H1 (cell line): ENCODE results near the gene GALNT2. TPM values are rescaled to one million over a fixed set of nuclear protein-coding genes. Genes with fewer than 3 reads are reported as not detected.

ENCODE experiments used
- CTCF ChIA-PET: fragments of 300-600 bp; sonication (Branson Sonifier 250); formaldehyde crosslinking; loops from one replicate; lab custom pipeline; 2021; ENCODE audit not compliant: partially characterized antibody; lab: Charles Lee
- POLR2A ChIA-PET: fragments of 300-600 bp; sonication (Branson Sonifier 250); formaldehyde crosslinking; loops from one replicate; lab custom pipeline; 2021; ENCODE audit warnings: inconsistent platforms; ENCODE audit not compliant: partially characterized antibody; lab: Charles Lee
- DNase-seq, 2 experiments: peaks; one replicate each; pipeline versions ENCODE4 v3.0.0 to v3.0.0-alpha.2; 2010 to 2022; ENCODE audit warnings: low spot score in 2 of 2, low read depth in 1 of 2, mixed read lengths in 1 of 2
- FAIRE-seq: peaks from 2 replicates; lab custom pipeline; 2011; peaks lifted over from hg19 to GRCh38; lab: Jason Lieb, UNC
- H2AFZ ChIP-seq: 2 replicates; pipeline ENCODE4 v1.8.1; 2012; ENCODE audit warnings: low read length, inconsistent platforms
- H2AK5ac ChIP-seq: 2 replicates; pipeline ENCODE4 v1.6.1; 2013; ENCODE audit warnings: low read depth, low read length
- H2BK120ac ChIP-seq: replicated peaks from 2 replicates; pipeline ENCODE3; 2013; ENCODE audit warnings: low read depth, low read length, inconsistent platforms
- H2BK12ac ChIP-seq: 2 replicates; pipeline ENCODE4 v1.6.1; 2013; ENCODE audit warnings: low read depth, low read length
- H2BK15ac ChIP-seq: 2 replicates; pipeline ENCODE4 v1.6.1; 2013; ENCODE audit warnings: low read length
- H2BK20ac ChIP-seq: 2 replicates; pipeline ENCODE4 v1.6.1; 2013; ENCODE audit warnings: low read length
- H2BK5ac ChIP-seq: 2 replicates; pipeline ENCODE4 v1.6.1; 2013; ENCODE audit warnings: low read depth, low read length
- H3K14ac ChIP-seq: 2 replicates; pipeline ENCODE4 v1.6.1; 2013; ENCODE audit warnings: inconsistent platforms; ENCODE audit not compliant: insufficient read length
- H3K18ac ChIP-seq: 2 replicates; pipeline ENCODE4 v1.6.1; 2013; ENCODE audit warnings: low read length; ENCODE audit errors: extremely low read depth
- H3K23ac ChIP-seq: 2 replicates; pipeline ENCODE4 v1.6.1; 2013; ENCODE audit warnings: inconsistent platforms; ENCODE audit not compliant: insufficient read length
- H3K23me2 ChIP-seq: 2 replicates; pipeline ENCODE4 v1.6.1; 2013; ENCODE audit warnings: low read depth, low read length
- H3K27ac ChIP-seq: 2 replicates; pipeline ENCODE4 v1.6.1; 2011; ENCODE audit warnings: low read depth, low read length, inconsistent platforms
- H3K27me3 ChIP-seq, 4 experiments: replicated peaks in 1 of 4; 1 replicate in 1 of 4; 2 replicates in 3 of 4; pipeline versions ENCODE4 v1.6.1 to v1.8.1; 2011 to 2013; ENCODE audit warnings: low read length in 3 of 4, mild to moderate bottlenecking in 3 of 4, inconsistent platforms in 2 of 4, mixed read lengths in 2 of 4, moderate library complexity in 1 of 4; ENCODE audit not compliant: control insufficient read depth in 3 of 4, insufficient read depth in 3 of 4; ENCODE audit errors: extremely low read depth in 1 of 4
- H3K36me3 ChIP-seq, 4 experiments: 2 replicates each; pipeline versions ENCODE4 v1.6.1 to v1.8.1; 2011 to 2013; ENCODE audit warnings: mild to moderate bottlenecking in 4 of 4, low read length in 3 of 4, moderate library complexity in 2 of 4, control low read depth in 1 of 4, inconsistent platforms in 1 of 4; ENCODE audit not compliant: insufficient read depth in 4 of 4, control insufficient read depth in 2 of 4
- H3K4ac ChIP-seq: replicated peaks from 2 replicates; pipeline ENCODE3; 2013; ENCODE audit warnings: low read length, low read depth, mixed read lengths, inconsistent platforms; ENCODE audit not compliant: insufficient read length
- H3K4me1 ChIP-seq, 4 experiments: replicated peaks in 1 of 4; 1 replicate in 1 of 4; 2 replicates in 3 of 4; pipeline versions ENCODE4 v1.6.1 to v1.8.1; 2011 to 2013; ENCODE audit warnings: low read length in 3 of 4, inconsistent platforms in 2 of 4, mixed read lengths in 1 of 4; ENCODE audit not compliant: insufficient read depth in 4 of 4, control insufficient read depth in 3 of 4
- H3K4me2 ChIP-seq, 2 experiments: 2 replicates each; pipeline versions ENCODE4 v1.6.1 to v1.8.1; 2011 to 2013; ENCODE audit warnings: low read depth in 2 of 2, low read length in 2 of 2, control low read depth in 1 of 2, inconsistent platforms in 1 of 2, mild to moderate bottlenecking in 1 of 2; ENCODE audit not compliant: insufficient read depth in 1 of 2
- H3K4me3 ChIP-seq, 4 experiments: fragments of 200-600, 300-600 bp in 1 of 4; sonication (generic), shearing (Covaris generic), sonication (Bioruptor Twin) in 1 of 4; 2 replicates each; pipeline versions ENCODE4 v1.5.1 to v1.8.1; 2011 to 2016; ENCODE audit warnings: low read length in 4 of 4, low read depth in 3 of 4, control low read depth in 2 of 4, inconsistent platforms in 2 of 4, mild to moderate bottlenecking in 2 of 4, mixed read lengths in 1 of 4, moderate library complexity in 1 of 4; ENCODE audit not compliant: insufficient read depth in 2 of 4; ENCODE audit errors: extremely low read depth in 1 of 4
- H3K56ac ChIP-seq: replicated peaks from 2 replicates; pipeline ENCODE3; 2013; ENCODE audit warnings: low read depth, mild to moderate bottlenecking, mixed read lengths, low read length, inconsistent platforms; ENCODE audit not compliant: insufficient read length
- H3K79me1 ChIP-seq: 2 replicates; pipeline ENCODE4 v1.6.1; 2013; ENCODE audit warnings: low read depth, low read length, control low read depth
- H3K79me2 ChIP-seq, 2 experiments: 2 replicates each; pipeline versions ENCODE4 v1.6.1 to v1.8.1; 2012 to 2013; ENCODE audit warnings: low read length in 2 of 2, mild to moderate bottlenecking in 2 of 2, inconsistent platforms in 1 of 2; ENCODE audit not compliant: insufficient read depth in 2 of 2, control insufficient read depth in 1 of 2
- H3K9ac ChIP-seq, 4 experiments: replicated peaks in 1 of 4; 1 replicate in 1 of 4; 2 replicates in 3 of 4; pipeline versions ENCODE4 v1.6.1 to v1.8.1; 2011 to 2013; ENCODE audit warnings: low read depth in 3 of 4, low read length in 3 of 4, control low read depth in 2 of 4, mild to moderate bottlenecking in 2 of 4, moderate library complexity in 2 of 4, inconsistent platforms in 1 of 4; ENCODE audit errors: extremely low read depth in 1 of 4
- H3K9me3 ChIP-seq, 2 experiments: 2 replicates each; pipeline versions ENCODE4 v1.6.1 to v1.8.1; 2012 to 2013; ENCODE audit warnings: mild to moderate bottlenecking in 2 of 2, moderate library complexity in 2 of 2, control low read depth in 1 of 2, inconsistent platforms in 1 of 2, low read depth in 1 of 2, low read length in 1 of 2, mixed read lengths in 1 of 2; ENCODE audit not compliant: insufficient read depth in 2 of 2
- H4K20me1 ChIP-seq, 2 experiments: replicated peaks in 1 of 2; 2 replicates each; pipeline versions ENCODE3 to v1.8.1; 2011 to 2013; ENCODE audit warnings: inconsistent platforms in 2 of 2, low read length in 2 of 2, mild to moderate bottlenecking in 1 of 2; ENCODE audit not compliant: insufficient read depth in 2 of 2, control insufficient read depth in 1 of 2
- H4K5ac ChIP-seq: 2 replicates; pipeline ENCODE4 v1.6.1; 2013; ENCODE audit warnings: low read length, low read depth, mixed read lengths, inconsistent platforms; ENCODE audit not compliant: insufficient read length
- H4K8ac ChIP-seq: 2 replicates; pipeline ENCODE4 v1.8.0; 2013; ENCODE audit warnings: mild to moderate bottlenecking, moderate library complexity, low read length, inconsistent platforms; ENCODE audit not compliant: insufficient read depth; ENCODE audit errors: extremely low read depth
- H4K91ac ChIP-seq: replicated peaks from 2 replicates; pipeline ENCODE3; 2013; ENCODE audit warnings: low read length, mixed read lengths, inconsistent platforms; ENCODE audit not compliant: insufficient read length
- ASH2L ChIP-seq: fragments of 200-600, 300-600 bp; sonication (generic); IDR thresholded peaks from one replicate; pipeline ENCODE4 v1.7.1; 2017; ENCODE audit warnings: low read length
- CEBPB ChIP-seq: IDR thresholded peaks from 2 replicates; pipeline ENCODE4 v1.6.1; 2012; ENCODE audit warnings: low read depth, low read length
- CHD1 ChIP-seq: IDR thresholded peaks from 2 replicates; pipeline ENCODE4 v1.6.1; 2012; ENCODE audit warnings: low read depth, low read length, improper control_type of control experiment
- EZH2 ChIP-seq: fragments of 200-600 bp; sonication (generic); IDR thresholded peaks from 2 replicates; pipeline ENCODE4 v1.7.1; 2012; ENCODE audit warnings: low read depth, mild to moderate bottlenecking, moderate library complexity, low read length, inconsistent platforms; ENCODE audit not compliant: severe bottlenecking
- FOSL1 ChIP-seq: IDR thresholded peaks from 2 replicates; pipeline ENCODE4 v1.6.1; 2011; ENCODE audit warnings: mild to moderate bottlenecking, low read depth, low read length, moderate library complexity; ENCODE audit not compliant: insufficient read depth
- HDAC2 ChIP-seq, 2 experiments: fragments of 300-600 bp in 1 of 2; sonication (generic) in 1 of 2; IDR thresholded peaks; 2 replicates each; pipeline ENCODE4 v1.6.1; 2011 to 2012; ENCODE audit warnings: low read depth in 2 of 2, low read length in 2 of 2, mild to moderate bottlenecking in 2 of 2, moderate library complexity in 2 of 2, borderline replicate concordance in 1 of 2, inconsistent platforms in 1 of 2
- HDAC6 ChIP-seq: IDR thresholded peaks from one replicate; pipeline ENCODE4 v1.7.1; 2012; ENCODE audit warnings: low read depth, mild to moderate bottlenecking, inconsistent platforms, low read length, moderate library complexity
- JUN ChIP-seq: IDR thresholded peaks from 2 replicates; pipeline ENCODE4 v1.6.1; 2011; ENCODE audit warnings: low read depth, mild to moderate bottlenecking, improper control_type of control experiment, low read length
- KDM1A ChIP-seq: fragments of 200-600, 300-600 bp; sonication (generic); IDR thresholded peaks from 2 replicates; pipeline ENCODE4 v1.7.1; 2016; ENCODE audit warnings: mild to moderate bottlenecking, low read length, borderline replicate concordance
- NRF1 ChIP-seq: IDR thresholded peaks from 2 replicates; pipeline ENCODE4 v1.6.1; 2011; ENCODE audit warnings: mild to moderate bottlenecking, low read depth, low read length, improper control_type of control experiment
- SRF ChIP-seq: IDR thresholded peaks from 2 replicates; pipeline ENCODE4 v1.6.1; 2011; ENCODE audit warnings: mild to moderate bottlenecking, low read depth, low read length, moderate library complexity
- WGBS, 2 experiments: shearing (Covaris generic) in 1 of 2; methylation state at CpG; one replicate each; pipeline versions ENCODE4 v1.1.6 to v1.1.7; 2013 to 2015; ENCODE audit warnings: low lambda C conversion rate in 2 of 2, mixed read lengths in 2 of 2, inconsistent platforms in 1 of 2, low coverage in 1 of 2, missing lambda C conversion rate in 1 of 2; ENCODE audit not compliant: insufficient replicate concordance in 2 of 2, insufficient coverage in 1 of 2, insufficient read length in 1 of 2; ENCODE audit errors: extremely low coverage in 1 of 2, missing lambda C conversion rate in 1 of 2; 5-methylcytosine and 5-hydroxymethylcytosine counted together
- polyA plus RNA-seq, 7 experiments: library from polyadenylated mRNA; depleted of rRNA in 3 of 7; stranded (reverse) in 5 of 7; unstranded in 2 of 7; fragments of >200 nt in 5 of 7; fragments of 200-250 nt in 2 of 7; gene quantifications; 1 replicate in 5 of 7; 2 replicates in 1 of 7; 4 replicates in 1 of 7; pipeline versions ENCODE4 v1.2.1 to v1.2.3, GENCODE V29; 2011 to 2013; ENCODE audit warnings: missing spikeins in 2 of 7, mixed read lengths in 2 of 7
- total RNA-seq: library from RNA; stranded (reverse); fragmentation: NEBNext Ultra II Directional; extraction: Animal tissue kit (Norgen Biotek cat#: 25700); gene quantifications from 2 replicates; pipeline ENCODE4 v1.2.1, GENCODE V29; 2021
- TF ChIP-seq, protein P1 (sequence below), 3 experiments: IDR thresholded peaks; 1 replicate in 2 of 3; 2 replicates in 1 of 3; pipeline versions ENCODE4 v1.5.1 to v1.6.1; 2011; ENCODE audit warnings: low read length in 3 of 3, mild to moderate bottlenecking in 3 of 3, inconsistent platforms in 2 of 3, low read depth in 1 of 3, moderate library complexity in 1 of 3; ENCODE audit not compliant: insufficient read depth in 1 of 3; ENCODE audit errors: control extremely low read depth in 1 of 3

Gene GALNT2
- total and polyA plus RNA-seq, 2 of the 8 experiments (the other 6 are each of a cell fraction or from before 2014, with no cell fraction given): 34.5 to 75.3 TPM

DNA sequence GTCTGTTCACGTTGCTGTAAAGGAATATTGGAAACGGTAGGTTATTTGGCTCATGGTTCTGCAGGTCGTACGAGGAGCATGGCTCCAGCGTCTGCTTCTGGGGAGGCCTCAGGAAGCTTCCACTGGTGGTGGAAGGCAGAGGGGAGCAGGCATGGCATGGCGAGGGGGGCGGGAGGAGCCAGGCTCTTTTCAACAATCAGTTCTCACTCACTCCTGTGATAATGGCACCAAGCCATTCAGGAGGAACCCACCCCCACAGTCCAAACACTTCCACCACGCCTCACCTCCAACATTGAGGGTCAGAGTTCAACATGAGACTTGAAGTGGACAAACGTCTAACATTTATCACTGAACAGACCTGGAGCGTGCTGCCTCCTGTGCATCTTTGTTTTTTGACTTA, 217.9 kb downstream of the GALNT2 start:
- Histone ChIP-seq H3K4me2 (no peak overlapping the region), H3K27me3 (no peaks in the 10 kb centered on the region), H3K36me3 (no peaks in the 10 kb centered on the region; a peak in 2 of 8 replicates), H2BK5ac (no peak overlapping the region), H2BK20ac (no peak overlapping the region), H4K91ac (peak overlapping the region; percentile 6), H3K56ac (no peak overlapping the region), H3K23me2 (no peaks in the 10 kb centered on the region), H4K5ac (no peak overlapping the region), H4K8ac (no peak overlapping the region), H3K27ac (no peak overlapping the region), H3K23ac (no peak overlapping the region), H2AK5ac (no peak overlapping the region), H4K20me1 (no peaks in the 10 kb centered on the region), H3K9ac (no peak overlapping the region), H3K14ac (no peak overlapping the region), H3K79me2 (no peaks in the 10 kb centered on the region), H3K18ac (no peak overlapping the region), H3K9me3 (no peaks in the 10 kb centered on the region), H2AFZ (no peak overlapping the region), H3K4me1 (peaks cover 0 to 4% (median 0%) of the 10 kb centered on the region in 4 experiments; a peak in 4 of 7 replicates), H3K4me3 (no peak overlapping the region), H3K79me1 (no peaks in the 10 kb centered on the region), H2BK120ac (no peak overlapping the region), H3K4ac (no peak overlapping the region), H2BK15ac (no peak overlapping the region), H2BK12ac (no peak overlapping the region)
- ChIA-PET CTCF (interaction anchor here (0.6 kb wide), 1 partner anchor 847 kb away, joined by 3 read pairs; no protein-coding TSS in a partner anchor), POLR2A (interaction anchor here (1.3 kb wide), 1 partner anchor 21 kb away, joined by 3 read pairs; no protein-coding TSS in a partner anchor)
- 89% methylated on average over 10 of the region's 10 CpGs; no CpG with 5 or more reads in 1 of the 2 experiments for WGBS, 2 experiments
- no peak for DNase-seq
- no peak for FAIRE-seq
- TF ChIP-seq HDAC6: no peak
- TF ChIP-seq CEBPB: no peak
- TF ChIP-seq HDAC2 (IDR thresholded peaks at IDR 0.05; ENCODE audit: borderline replicate concordance in 1 of 2, low read depth in 2 of 2, low read length in 2 of 2): no peak
- TF ChIP-seq KDM1A: no peak
- TF ChIP-seq NRF1: no peak
- no peak for TF ChIP-seq JUN
- TF ChIP-seq, protein P1, sequence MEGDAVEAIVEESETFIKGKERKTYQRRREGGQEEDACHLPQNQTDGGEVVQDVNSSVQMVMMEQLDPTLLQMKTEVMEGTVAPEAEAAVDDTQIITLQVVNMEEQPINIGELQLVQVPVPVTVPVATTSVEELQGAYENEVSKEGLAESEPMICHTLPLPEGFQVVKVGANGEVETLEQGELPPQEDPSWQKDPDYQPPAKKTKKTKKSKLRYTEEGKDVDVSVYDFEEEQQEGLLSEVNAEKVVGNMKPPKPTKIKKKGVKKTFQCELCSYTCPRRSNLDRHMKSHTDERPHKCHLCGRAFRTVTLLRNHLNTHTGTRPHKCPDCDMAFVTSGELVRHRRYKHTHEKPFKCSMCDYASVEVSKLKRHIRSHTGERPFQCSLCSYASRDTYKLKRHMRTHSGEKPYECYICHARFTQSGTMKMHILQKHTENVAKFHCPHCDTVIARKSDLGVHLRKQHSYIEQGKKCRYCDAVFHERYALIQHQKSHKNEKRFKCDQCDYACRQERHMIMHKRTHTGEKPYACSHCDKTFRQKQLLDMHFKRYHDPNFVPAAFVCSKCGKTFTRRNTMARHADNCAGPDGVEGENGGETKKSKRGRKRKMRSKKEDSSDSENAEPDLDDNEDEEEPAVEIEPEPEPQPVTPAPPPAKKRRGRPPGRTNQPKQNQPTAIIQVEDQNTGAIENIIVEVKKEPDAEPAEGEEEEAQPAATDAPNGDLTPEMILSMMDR (IDR thresholded peaks at IDR 0.05; ENCODE audit: control extremely low read depth in 1 of 3, insufficient read depth in 1 of 3, low read depth in 1 of 3, low read length in 3 of 3): no peak
- no peak for TF ChIP-seq CHD1
- no peak for TF ChIP-seq EZH2
- no peak for TF ChIP-seq FOSL1
- TF ChIP-seq SRF: no peak
- TF ChIP-seq ASH2L: no peak
